D341Med (cell line): ENCODE measurements around the gene FAM187B.
"Not testable (repeated sequence)": the region's sequence is repeated elsewhere in the genome, so short reads cannot be mapped to it uniquely, and the experiment has no call there.

Experiments used
- DNase-seq: peaks from one replicate; pipeline ENCODE4 v3.0.0; 2012; ENCODE audit warnings: low spot score

Gene FAM187B

GRCh38 chr19:35213663-35214632, 14.6 kb downstream of the FAM187B start:
- no peak for DNase-seq

DNA sequence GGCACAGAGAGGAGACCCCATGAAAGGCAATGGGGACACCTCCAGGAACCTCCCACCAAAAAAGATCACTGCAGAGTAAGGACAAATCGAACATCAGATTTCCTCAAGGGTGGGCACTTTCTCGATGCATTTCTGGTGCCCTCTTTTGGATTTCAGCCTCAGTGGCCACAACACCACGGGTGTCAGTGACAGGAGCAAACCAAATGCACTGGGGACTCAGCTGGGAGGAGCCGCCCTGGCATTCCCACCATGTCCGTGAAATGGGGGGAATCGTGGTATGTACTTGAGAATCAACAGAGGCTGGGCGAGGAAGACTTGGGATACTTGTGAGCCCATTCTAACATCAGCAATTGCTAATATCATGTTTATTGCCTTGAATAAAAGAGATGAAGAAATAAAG, 16.3 kb downstream of the FAM187B start:
- DNase-seq: no peak

- DNase-seq: no peak
Measured at GRCh38 chr19:35211545-35212230, 16.9 kb downstream of the FAM187B start.

GRCh38 chr19:35209646-35210045, 18.9 kb downstream of the FAM187B start:
- DNase-seq: no peak

DNA sequence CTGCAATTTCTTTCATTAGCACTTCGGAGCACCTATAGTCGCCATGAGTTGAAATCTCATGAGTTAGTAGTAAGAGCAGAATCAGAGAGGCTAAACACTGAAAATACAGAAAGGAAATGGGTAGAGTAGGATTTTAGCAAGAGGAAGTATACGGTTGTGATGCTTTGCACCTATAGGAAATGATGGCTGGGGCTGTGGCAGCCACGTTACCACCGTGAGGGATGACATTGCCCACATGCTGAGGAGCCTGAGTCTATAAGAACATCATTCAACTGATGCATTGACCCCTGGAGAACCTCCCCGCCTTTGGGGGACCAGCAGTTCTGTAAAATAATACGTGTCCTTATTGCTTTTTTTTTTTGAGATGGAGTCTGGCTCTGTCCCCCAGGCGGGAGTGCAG, 20.4 kb downstream of the FAM187B start:
- DNase-seq: no peak

GRCh38 chr19:35207391-35207871, 21.1 kb downstream of the FAM187B start:
- no peak for DNase-seq

DNA sequence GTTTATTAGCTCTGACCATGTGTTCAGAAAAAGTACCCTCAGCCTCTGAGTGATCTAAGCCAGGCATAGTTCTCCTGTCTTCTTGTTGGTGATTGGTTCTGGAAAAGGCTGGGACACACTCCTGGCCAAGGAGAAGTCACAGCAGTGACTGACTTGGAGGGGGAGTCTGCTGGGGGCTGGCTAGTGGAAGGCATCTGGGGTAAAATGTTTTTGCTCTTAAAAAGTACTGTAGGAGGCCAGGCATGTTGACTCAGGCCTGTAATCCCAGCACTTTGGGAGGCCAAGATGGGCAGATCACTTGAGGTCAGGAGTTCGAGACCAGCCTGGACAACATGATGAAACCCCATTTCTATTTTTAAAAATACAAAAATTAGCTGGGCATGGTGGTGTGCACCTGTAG, 21.7 kb downstream of the FAM187B start:
- DNase-seq: no peak

- no peak for DNase-seq
Measured at GRCh38 chr19:35206379-35206778, 22.2 kb downstream of the FAM187B start.

DNA sequence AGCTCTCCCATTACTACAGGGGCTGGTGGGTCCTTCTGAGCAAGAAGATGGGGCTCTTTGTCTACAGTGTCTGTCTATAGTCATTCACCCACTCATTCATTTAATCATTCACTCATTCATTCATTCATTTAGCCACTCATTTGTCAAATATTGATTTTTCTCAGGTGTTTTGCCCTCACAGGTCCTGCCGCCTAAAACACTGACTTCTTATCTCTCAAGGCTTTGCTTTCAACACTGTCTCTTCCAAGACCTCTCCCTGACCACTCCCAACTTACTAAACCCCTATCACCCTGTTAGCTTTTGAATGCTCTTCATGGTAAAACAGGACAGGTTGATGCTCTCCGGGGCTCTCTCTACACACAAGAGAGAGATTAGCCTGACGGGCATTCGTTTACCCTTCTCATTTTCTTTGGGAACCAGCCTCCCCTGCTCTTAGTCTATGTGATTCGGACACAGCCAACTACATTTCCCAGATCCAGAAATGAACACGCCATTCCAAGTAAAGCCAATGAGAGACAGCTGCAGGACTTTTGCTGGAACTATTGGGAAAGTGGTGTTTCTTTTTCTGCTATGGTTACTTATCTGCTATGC, 22.7 kb downstream of the FAM187B start:
- DNase-seq: no peak

- DNase-seq: no peak
Measured at GRCh38 chr19:35204799-35205732, 23.5 kb downstream of the FAM187B start.

DNA sequence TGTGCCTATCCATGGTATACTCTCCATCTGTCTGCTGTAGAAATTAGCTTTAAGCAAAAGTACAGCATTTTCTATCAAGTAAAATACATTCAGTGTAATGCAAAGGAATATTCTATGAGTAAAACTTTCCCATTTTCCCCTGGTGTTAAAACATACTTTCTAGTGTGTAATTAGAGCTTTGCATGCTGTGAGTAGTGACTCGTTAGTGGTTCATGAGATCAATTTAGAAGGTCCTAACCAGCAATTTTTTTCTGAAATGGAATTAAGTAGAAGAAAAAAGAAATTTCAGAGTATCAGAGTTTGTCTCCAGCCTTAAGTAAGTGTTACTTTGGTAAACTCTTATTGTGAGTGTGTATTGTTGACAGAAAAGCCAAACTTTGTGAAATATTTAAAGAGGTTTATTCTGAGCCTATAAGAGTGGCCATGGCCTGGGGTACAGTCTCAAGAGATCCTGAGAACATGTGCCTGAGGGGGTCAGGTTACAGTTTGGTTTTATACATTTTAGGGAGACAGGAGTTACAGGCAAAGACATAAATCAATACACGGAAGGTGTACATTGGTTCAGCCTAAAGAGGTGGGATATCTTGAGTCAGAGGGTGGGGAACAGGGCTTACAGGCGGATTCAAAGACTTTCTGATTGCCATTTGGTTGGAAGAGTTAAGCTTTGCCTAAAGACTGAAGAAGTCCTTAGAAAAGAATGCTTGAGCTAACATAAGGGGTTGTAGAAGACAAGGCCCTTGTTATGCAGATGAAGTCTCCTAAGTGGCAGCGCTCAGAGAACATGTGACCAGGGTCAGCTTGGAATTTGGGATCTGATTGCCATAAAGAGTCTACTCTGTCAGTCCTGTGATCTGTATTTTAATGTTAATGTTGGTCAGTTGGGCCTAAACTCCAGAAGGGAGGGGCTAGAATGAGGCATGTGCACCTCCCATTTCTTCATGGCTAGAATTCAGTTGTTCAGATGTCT, 25.5 kb downstream of the FAM187B start:
- no peak for DNase-seq

DNA sequence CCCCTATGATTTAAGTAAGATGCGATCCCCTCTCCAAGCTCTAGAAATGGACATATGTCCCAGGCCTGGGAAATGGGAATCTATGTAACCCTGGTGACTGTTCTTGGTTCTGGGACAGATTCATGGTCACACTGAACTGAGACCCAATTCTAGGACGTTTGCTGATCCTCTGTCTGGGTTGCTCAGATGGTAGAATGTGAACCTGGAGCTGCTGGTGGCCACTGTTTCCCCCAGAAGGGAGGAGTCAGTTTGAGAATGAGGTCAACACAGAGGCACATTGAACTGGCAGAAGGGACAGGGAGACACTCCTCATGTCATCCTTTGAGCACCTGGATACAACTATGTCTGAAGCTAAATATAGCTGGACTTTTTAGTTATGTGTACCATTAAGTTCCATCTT, 29.1 kb downstream of the FAM187B start:
- no peak for DNase-seq

GRCh38 chr19:35196861-35197260, 31.7 kb downstream of the FAM187B start:
- not testable (repeated sequence) for DNase-seq

GRCh38 chr19:35195830-35196229, 32.7 kb downstream of the FAM187B start:
- no peak for DNase-seq

DNA sequence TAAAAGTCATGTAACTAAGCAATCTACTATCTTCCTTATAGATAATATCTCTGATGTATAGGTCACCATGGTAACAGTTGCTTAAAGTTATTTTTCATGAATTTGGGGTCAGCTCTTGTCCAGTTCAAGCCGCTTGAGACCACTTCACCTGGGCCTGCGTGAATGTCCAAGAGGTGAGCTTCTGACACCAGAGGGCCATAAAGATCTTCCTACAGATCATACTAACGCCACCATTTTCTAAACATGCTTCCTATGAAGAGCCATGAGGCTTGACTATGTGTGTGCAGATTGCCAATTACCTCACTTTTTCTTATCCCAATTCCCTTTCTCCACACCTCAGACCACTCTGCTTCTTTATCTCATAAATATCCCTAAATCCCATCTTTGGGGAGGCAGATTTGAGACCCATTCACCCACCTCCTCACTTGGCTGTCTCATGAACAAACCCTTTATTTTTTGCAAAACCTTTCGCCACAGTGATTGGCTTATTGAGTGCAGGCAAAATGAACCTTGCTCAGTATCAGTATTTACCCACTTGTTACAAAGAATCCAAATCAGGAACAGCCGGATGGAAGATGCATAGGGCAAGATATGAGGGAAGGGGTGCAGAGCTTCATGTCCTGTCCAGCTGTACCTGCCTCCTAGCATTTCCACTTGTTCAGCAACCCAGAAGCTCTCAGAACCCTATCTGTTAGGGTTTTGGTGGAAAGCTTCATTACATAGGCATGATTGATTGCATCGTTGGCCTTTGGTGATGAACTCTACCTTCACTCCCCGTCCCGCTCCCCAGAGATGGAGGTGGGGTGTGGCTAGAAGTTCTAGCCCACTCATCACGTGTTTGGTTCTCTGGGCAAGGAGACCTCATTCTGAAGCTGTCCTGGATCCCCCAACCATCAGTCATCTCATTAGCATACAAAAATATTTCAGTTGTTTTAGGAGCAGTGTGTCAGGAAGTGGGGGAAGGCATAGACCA, 34.2 kb downstream of the FAM187B start:
- DNase-seq: no peak

DNA sequence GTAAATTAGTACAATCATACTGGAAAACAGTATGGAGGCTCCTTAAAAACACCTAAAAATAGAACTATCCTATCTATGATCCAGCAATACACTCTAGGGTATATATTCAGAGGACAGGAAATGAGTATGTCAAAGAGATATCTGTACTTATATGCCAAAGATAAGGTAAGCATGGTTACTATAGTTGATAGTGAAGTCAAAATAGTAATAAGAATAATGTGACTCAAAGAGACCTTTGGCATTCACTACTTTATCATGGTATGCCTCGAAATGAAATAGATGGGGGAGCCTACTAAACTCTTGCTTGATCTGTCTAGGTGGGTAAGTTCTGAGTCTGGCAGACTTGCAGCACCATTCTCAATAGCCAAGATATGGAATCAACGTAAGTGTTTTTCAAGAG, 43.7 kb downstream of the FAM187B start:
- DNase-seq: no peak

DNA sequence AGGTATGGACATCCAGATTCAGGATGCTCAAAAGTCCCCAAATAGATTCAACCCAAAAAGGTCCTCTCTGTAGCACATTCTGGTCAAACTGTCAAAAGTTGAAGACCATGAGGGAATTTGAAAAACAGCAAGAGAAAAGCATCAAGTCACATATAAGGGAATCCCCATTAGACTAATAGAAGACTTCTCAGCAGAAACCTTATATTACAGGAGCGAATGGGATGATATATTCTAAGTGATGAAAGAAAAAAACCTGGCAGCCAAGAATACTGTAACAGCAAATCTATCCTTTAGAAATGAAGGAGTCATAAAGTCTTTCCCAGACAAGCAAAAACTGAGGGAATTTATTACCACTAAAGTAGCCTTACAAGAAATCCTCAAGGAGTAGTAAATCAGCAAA, 44.3 kb downstream of the FAM187B start:
- no peak for DNase-seq

- DNase-seq: no peak
Measured at GRCh38 chr19:35181387-35181786, 47.2 kb downstream of the FAM187B start.

DNA sequence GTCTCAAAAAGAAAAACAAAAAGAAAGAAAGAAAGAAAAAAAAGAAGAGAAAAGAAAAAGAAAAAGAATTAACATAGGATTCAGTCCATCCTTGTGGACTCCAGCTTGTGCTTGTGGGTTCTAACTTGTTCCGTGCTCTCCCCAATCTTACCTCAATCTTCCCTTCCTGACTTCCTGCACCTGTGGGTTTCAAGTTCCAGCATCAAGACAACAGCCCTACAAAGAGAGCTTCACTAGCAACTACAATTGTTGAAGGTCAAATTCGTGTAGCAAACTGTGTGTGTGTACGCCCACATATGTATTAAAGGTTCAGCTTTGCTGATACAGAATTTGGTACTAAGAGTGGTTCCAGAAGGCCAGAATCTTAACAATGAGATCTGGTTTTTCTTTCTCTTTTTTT, 48.7 kb downstream of the FAM187B start:
- DNase-seq: no peak
